ENCODE data around the gene A2M.

DNA sequence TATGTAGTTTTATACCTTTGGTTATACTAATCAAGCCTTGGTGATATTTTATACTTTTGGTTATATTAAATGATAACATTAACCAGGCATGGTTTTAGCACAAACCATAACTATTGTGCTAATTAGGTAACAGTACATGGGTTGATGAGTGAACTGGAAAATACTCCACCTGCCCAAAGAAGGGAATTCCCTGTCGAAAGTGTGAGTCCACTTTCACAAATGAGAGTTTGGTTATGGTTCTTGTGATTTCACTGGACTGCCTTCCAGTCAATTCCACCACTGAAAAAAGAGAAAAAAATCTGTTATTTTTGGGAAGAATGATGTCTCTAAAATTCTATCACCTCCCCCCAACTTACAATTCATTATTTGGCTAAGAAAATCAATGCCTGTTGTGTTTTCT lies 9.7 kb downstream of the A2M start:
- TF ChIP-seq, protein P1, sequence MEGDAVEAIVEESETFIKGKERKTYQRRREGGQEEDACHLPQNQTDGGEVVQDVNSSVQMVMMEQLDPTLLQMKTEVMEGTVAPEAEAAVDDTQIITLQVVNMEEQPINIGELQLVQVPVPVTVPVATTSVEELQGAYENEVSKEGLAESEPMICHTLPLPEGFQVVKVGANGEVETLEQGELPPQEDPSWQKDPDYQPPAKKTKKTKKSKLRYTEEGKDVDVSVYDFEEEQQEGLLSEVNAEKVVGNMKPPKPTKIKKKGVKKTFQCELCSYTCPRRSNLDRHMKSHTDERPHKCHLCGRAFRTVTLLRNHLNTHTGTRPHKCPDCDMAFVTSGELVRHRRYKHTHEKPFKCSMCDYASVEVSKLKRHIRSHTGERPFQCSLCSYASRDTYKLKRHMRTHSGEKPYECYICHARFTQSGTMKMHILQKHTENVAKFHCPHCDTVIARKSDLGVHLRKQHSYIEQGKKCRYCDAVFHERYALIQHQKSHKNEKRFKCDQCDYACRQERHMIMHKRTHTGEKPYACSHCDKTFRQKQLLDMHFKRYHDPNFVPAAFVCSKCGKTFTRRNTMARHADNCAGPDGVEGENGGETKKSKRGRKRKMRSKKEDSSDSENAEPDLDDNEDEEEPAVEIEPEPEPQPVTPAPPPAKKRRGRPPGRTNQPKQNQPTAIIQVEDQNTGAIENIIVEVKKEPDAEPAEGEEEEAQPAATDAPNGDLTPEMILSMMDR (IDR thresholded peaks at IDR 0.05) = no peak
- no peak for TF ChIP-seq JUN (IDR thresholded peaks at IDR 0.05)
- TF ChIP-seq EP300 (IDR thresholded peaks at IDR 0.05) = no peak
- TF ChIP-seq ELK1 (IDR thresholded peaks at IDR 0.05; ENCODE audit: low read depth, low read length) = no peak
- TF ChIP-seq POLR2A (IDR thresholded peaks at IDR 0.05; ENCODE audit: low read length) = no peak
- no peak for TF ChIP-seq PBX3 (IDR thresholded peaks at IDR 0.05)
- TF ChIP-seq BCL3 (IDR thresholded peaks at IDR 0.05) = no peak
- no peak for TF ChIP-seq PHF8 (IDR thresholded peaks at IDR 0.05; ENCODE audit: borderline replicate concordance, low read depth)
- no peak for TF ChIP-seq MYC (IDR thresholded peaks at IDR 0.05; ENCODE audit: borderline replicate concordance, low read length)
- no peak for TF ChIP-seq CEBPB (IDR thresholded peaks at IDR 0.05)
- TF ChIP-seq HEYL (CRISPR knock-in tag; IDR thresholded peaks at IDR 0.05) = no peak
- no peak for TF ChIP-seq FOSL2 (IDR thresholded peaks at IDR 0.05)
- TF ChIP-seq FOSL2 (CRISPR knock-in tag; IDR thresholded peaks at IDR 0.05) = no peak
- no peak for TF ChIP-seq TFCP2L1 (CRISPR knock-in tag; IDR thresholded peaks at IDR 0.05)
- TF ChIP-seq CBX2 (IDR thresholded peaks at IDR 0.05; ENCODE audit: borderline replicate concordance, low read depth) = no peak
